HUES48 (cell line): Measurements from ENCODE around the gene NREP.

Experiments
- H3K27ac ChIP-seq: one replicate; pipeline ENCODE4 v1.7.0; 2013; ENCODE audit warnings: low read depth, low read length, inconsistent platforms
- H3K27me3 ChIP-seq: 2 replicates; pipeline ENCODE4 v1.6.1; 2013; ENCODE audit warnings: mild to moderate bottlenecking, low read length; ENCODE audit not compliant: control insufficient read depth, insufficient read depth
- H3K36me3 ChIP-seq: 2 replicates; pipeline ENCODE4 v1.6.1; 2013; ENCODE audit warnings: low read length; ENCODE audit not compliant: control insufficient read depth, insufficient read depth
- H3K4me1 ChIP-seq: 2 replicates; pipeline ENCODE4 v1.6.1; 2013; ENCODE audit warnings: mild to moderate bottlenecking, low read length; ENCODE audit not compliant: control insufficient read depth, insufficient read depth
- H3K4me3 ChIP-seq: 2 replicates; pipeline ENCODE4 v1.5.1; 2013; ENCODE audit warnings: mild to moderate bottlenecking, low read depth, low read length
- H3K9ac ChIP-seq: 2 replicates; pipeline ENCODE4 v1.6.1; 2013; ENCODE audit warnings: mild to moderate bottlenecking, low read depth, low read length, moderate library complexity
- H3K9me3 ChIP-seq: 2 replicates; pipeline ENCODE4 v1.6.1; 2013; ENCODE audit warnings: low read length; ENCODE audit not compliant: control insufficient read depth, insufficient read depth

The NREP gene

DNA sequence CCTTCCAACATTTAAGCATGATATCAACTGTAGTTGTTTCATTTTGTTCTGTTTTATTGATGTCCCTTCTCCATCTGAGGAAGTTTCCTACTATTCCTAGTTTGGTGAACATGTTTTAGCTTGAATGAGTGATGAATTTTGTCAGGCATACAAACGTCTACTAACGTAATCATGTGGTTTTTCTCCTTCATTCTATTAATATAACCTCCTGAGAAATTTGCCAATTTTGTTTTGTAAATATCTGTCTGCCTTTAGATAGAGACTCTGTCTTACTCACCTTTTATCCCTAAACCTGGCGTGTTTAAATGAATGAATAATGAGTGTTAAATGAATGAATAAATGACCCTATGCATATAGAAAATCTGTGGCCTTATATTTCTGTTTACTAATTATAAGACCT lies 26.5 kb upstream of the NREP start:
- H3K36me3 ChIP-seq: no peaks in the 10 kb centered on the region
- no peaks in the 10 kb centered on the region for H3K9me3 ChIP-seq
- no peak overlapping the region for H3K27ac ChIP-seq
- no peak overlapping the region for H3K9ac ChIP-seq
- H3K4me1 ChIP-seq: peaks cover 15% of the 10 kb centered on the region; the same call in 1 of the 2 replicates
- H3K27me3 ChIP-seq: no peaks in the 10 kb centered on the region
- no peak overlapping the region for H3K4me3 ChIP-seq

DNA sequence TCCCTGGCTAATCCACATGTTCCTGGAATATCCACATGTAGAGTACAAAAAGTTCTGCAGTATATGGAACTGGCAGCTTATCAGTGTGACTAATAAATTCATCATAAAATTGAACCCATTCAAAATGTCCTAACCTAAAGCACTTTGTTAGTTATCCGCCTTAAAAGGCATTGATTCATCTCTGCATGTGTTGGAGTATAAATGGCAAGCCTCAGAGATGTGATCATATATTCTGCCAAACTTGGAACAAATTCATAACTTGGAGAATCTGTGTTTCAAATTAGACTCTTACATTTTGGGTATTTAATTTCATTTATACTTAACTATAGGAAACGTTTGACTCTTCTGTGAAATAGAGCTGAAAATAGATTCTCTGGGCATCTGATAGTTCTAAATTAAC lies 25.2 kb upstream of the NREP start:
- Histone ChIP-seq H3K27me3 (no peaks in the 10 kb centered on the region), H3K4me3 (no peak overlapping the region), H3K27ac (no peak overlapping the region), H3K36me3 (no peaks in the 10 kb centered on the region), H3K9ac (no peak overlapping the region), H3K4me1 (peaks cover 15% of the 10 kb centered on the region; the same call in 1 of the 2 replicates), H3K9me3 (no peaks in the 10 kb centered on the region)

DNA sequence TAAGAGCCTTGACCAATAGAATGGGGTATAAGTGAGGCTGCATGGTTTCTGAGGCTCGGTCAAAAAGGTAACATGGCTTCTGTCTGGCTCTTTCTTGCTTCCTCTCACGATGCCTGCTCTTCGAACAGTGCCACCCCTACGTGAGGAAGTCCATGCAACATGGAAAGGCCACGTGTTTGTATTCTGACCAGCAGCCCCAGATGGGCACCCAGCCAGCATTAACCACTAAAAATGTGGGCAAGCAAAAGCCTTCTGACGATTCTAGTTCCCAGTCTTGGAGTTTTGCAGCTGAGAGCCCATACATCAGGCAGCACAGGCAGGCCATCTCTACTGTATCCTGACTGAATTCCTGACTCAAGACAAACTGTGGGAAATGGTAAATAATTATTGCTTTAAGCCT lies 24.2 kb upstream of the NREP start:
- H3K27ac ChIP-seq: no peak overlapping the region
- peaks cover 15% of the 10 kb centered on the region; the same call in 1 of the 2 replicates for H3K4me1 ChIP-seq
- H3K4me3 ChIP-seq: no peak overlapping the region
- no peaks in the 10 kb centered on the region for H3K36me3 ChIP-seq
- no peaks in the 10 kb centered on the region for H3K27me3 ChIP-seq
- no peaks in the 10 kb centered on the region for H3K9me3 ChIP-seq
- no peak overlapping the region for H3K9ac ChIP-seq

DNA sequence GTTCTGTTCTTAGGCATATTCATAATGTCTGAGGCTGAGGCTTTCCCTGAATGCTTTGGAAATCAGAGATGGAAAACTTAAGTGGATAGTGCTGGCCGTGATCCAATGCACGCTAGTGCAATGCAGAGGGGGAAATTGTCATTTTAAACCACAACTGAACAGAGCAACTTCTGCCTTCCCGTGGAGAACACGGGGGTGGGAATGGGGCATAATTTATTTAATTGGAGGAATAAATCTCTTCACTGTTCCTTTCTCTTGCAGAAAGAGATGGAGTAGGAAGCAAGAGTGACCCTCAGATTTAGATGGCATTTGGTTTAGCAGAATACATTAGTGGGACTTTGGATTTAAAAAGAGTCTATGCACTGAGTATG lies 22.9 kb upstream of the NREP start:
- no peaks in the 10 kb centered on the region for H3K36me3 ChIP-seq
- no peak overlapping the region for H3K27ac ChIP-seq
- H3K9me3 ChIP-seq: no peaks in the 10 kb centered on the region
- no peak overlapping the region for H3K4me3 ChIP-seq
- H3K4me1 ChIP-seq: peaks cover 18% of the 10 kb centered on the region
- H3K9ac ChIP-seq: no peak overlapping the region
- H3K27me3 ChIP-seq: no peaks in the 10 kb centered on the region

DNA sequence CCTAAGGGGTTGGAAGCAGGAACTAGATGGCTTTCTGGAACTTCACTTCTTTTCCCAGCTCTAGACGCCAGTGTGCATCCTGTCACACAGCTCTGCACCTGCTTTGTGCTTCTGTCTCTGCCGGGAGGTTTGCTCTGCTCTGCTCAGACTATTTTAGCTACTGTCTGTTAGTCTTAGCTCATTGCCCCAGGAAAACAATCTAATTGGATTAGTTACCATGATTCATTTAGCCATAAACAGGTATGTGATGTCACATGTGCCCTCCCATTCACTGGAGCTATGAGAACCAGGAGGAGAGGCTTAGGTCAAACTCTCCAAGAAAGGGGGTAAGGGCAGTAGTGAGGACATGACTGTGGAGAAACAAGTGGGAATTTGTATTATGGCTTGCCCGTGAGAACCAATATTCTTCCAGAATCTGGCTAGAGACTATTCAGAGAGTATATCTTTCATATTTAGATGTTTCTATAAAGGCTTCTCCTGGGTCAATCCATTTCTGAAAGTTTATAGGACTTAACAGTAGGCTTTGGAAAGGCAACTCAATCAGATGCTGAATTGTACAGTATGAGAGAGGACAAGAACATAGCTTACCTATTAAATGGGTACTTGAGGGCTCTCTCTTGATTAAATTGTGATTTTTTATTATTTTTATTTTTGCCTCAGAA lies 22.4 kb upstream of the NREP start:
- Histone ChIP-seq H3K4me3 (no peak overlapping the region), H3K27ac (no peak overlapping the region), H3K9ac (no peak overlapping the region), H3K27me3 (no peaks in the 10 kb centered on the region), H3K9me3 (no peaks in the 10 kb centered on the region), H3K4me1 (peaks cover 20% of the 10 kb centered on the region), H3K36me3 (no peaks in the 10 kb centered on the region)

DNA sequence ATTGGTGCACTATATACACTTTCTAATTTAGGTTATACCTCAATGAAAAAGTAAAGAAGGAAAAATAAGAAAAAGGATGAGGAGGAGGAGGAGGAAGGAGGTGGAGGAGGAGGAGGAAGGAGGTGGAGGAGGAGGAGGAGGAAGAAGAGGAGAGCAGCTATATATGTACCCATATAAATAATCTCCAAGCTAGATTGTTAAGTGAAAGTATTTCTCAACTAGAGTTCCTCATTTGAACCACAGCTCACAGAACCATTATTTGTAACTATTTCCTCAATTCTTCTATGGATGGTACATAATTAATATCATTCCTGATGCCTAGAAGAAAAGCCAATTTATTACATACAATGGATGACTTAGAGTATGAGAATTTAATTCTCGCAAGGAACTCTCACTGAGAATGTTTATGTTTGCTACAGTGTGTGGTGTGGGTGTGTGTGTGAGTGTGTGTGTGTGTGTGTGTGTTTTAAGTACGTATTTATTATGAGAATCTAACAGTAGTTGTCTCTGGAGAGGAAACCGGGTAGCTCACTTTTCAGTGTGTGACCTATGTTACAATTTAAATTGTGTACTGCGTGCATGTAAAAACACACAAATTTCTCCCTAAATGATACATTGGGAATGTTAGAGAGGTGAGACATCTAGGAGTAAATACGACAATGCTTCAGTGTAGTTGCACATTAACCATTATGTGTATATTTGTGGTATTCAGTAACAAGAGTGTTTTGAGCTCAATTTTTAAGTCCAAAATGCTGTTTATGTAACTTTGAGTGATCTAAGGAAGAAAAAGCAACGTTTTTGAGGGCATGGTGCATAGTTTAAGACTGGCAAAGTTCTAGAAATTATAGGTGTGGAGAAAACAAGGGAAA lies 20.2 kb upstream of the NREP start:
- H3K9ac ChIP-seq: no peak overlapping the region
- H3K4me1 ChIP-seq: peaks cover 29% of the 10 kb centered on the region
- H3K4me3 ChIP-seq: no peak overlapping the region
- H3K27ac ChIP-seq: no peak overlapping the region
- H3K9me3 ChIP-seq: no peaks in the 10 kb centered on the region
- H3K27me3 ChIP-seq: no peaks in the 10 kb centered on the region
- H3K36me3 ChIP-seq: no peaks in the 10 kb centered on the region

DNA sequence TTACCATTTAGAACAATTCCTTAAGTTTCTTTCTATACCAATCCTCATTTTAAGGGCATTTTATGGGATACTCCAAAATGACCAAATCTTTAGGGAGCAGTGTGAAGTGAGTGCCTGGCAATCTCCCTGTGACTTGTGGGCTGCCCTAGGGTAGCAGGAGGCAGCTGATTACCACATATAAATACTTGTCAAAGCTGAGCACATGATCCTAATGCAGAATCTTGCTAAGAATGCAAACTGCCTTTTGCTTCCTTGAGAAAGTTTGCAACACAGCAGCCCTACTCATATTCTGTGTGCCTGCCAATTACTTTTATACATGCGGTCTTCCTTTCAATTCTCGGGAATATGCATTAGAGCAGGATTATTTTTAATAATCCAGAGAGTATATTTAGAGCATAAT lies 18.2 kb upstream of the NREP start:
- Histone ChIP-seq H3K9ac (no peak overlapping the region), H3K27me3 (no peaks in the 10 kb centered on the region), H3K27ac (peak overlapping the region; percentile 34), H3K36me3 (no peaks in the 10 kb centered on the region), H3K4me1 (peaks cover 30% of the 10 kb centered on the region), H3K4me3 (no peak overlapping the region), H3K9me3 (no peaks in the 10 kb centered on the region)

DNA sequence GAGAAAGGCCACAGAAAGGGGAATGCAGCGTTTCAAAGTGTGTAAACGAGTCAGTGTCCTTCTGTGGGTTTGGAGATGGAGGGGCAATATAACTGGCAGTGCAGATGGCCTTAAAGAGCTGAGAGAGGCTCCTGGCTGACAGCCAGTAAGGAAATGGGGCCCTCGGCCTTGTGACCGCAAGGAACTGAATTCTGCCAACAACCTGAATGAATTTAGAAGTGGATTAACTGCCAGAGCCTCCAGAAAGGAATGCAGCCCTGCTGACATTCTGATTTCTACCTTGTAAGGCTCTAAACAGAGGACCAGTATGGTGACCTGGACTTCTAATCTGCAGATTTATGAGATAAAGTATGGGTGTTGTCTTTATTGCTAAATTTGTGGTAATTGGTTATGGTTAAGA lies 17.5 kb upstream of the NREP start:
- no peaks in the 10 kb centered on the region for H3K36me3 ChIP-seq
- H3K27me3 ChIP-seq: no peaks in the 10 kb centered on the region

DNA sequence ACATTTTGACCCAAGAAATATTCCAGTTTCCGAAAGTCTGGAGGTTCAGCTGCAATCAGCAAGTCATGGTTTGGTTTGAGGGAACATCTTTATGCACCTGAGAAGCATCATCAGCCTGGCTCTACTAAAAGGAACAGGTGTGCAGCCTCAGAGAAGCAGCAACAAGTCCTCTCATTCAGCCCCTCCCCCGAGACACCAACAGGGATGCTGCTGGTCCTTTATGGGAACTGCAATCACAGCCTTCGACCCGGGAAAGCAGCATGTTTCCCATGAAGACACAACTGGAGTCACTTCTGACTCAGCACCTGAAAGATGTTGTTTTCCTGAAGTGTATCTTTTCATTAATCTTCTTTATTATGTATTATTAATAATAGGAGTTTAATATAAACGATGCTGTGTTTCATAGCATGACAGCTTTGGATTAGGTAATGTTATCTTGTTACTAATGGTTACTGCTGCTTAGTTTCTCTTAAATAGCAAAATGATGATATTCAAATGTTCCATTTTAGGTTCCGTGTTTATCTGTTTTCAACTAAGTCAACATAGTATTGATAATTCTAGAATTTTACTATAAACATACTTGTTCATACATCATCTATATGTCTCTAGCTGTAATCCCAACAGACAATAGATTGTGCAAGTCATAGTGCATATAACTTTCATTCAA lies 15.6 kb upstream of the NREP start:
- no peak overlapping the region for H3K27ac ChIP-seq
- no peak overlapping the region for H3K4me3 ChIP-seq
- H3K4me1 ChIP-seq: peaks cover 26% of the 10 kb centered on the region
- no peaks in the 10 kb centered on the region for H3K27me3 ChIP-seq
- no peaks in the 10 kb centered on the region for H3K36me3 ChIP-seq
- H3K9me3 ChIP-seq: no peaks in the 10 kb centered on the region
- H3K9ac ChIP-seq: no peak overlapping the region

More for the DNA sequence above, 17.5 kb upstream of the NREP start:
- peaks cover 26% of the 10 kb centered on the region for H3K4me1 ChIP-seq
- no peak overlapping the region for H3K9ac ChIP-seq
- no peaks in the 10 kb centered on the region for H3K9me3 ChIP-seq
- H3K27ac ChIP-seq: peak overlapping the region; percentile 34
- H3K4me3 ChIP-seq: no peak overlapping the region

DNA sequence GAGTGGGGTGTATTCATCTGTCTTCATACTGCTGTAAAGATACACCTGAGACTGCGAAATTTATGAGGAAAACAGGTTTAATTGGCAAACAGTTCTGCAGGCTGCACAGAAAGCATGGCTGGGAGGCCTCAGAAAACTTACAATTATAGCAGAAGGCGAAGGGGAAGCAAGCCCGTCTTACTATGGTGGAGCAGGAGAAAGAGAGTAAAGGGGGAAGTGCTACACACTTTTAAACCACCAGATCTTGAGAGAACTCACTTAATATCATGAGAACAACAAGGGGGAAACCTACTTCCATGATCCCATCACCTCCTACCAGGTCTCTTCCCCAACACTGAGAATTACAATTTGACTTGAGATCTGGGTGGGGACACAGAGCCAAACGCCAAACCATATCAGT lies 12.5 kb upstream of the NREP start:
- Histone ChIP-seq H3K27me3 (no peaks in the 10 kb centered on the region), H3K4me3 (no peak overlapping the region), H3K9ac (no peak overlapping the region), H3K4me1 (peaks cover 19% of the 10 kb centered on the region), H3K27ac (no peak overlapping the region), H3K9me3 (no peaks in the 10 kb centered on the region), H3K36me3 (no peaks in the 10 kb centered on the region)
